HG02870 (cell line): Measurements from ENCODE around the gene SHD.
"Not testable (repeated sequence)": the region's sequence is repeated elsewhere in the genome, so short reads cannot be mapped to it uniquely, and the experiment has no call there.

Experiments
- ATAC-seq: cut with Tn5 transposase; IDR thresholded peaks from one replicate; pipeline ENCODE4 v1.9.1; 2021; ENCODE audit warnings: mild to moderate bottlenecking, moderate library complexity; ENCODE audit not compliant: unreplicated experiment

SHD gene

GRCh38 chr19:4266253-4267000 lies 12.6 kb upstream of the SHD start:
- no peak for ATAC-seq

GRCh38 chr19:4267101-4267900 lies 11.8 kb upstream of the SHD start:
- no peak for ATAC-seq

- no peak for ATAC-seq
Observed at GRCh38 chr19:4267901-4268815, 10.9 kb upstream of the SHD start.

GRCh38 chr19:4268816-4269430 lies 10.1 kb upstream of the SHD start:
- no peak for ATAC-seq

- no peak for ATAC-seq
Observed at GRCh38 chr19:4272894-4273293, 6.2 kb upstream of the SHD start.

GRCh38 chr19:4274321-4274686 lies 4.8 kb upstream of the SHD start:
- not testable (repeated sequence) for ATAC-seq

- no peak for ATAC-seq
Observed at GRCh38 chr19:4277191-4277696, 1.8 kb upstream of the SHD start.

GRCh38 chr19:4278010-4278409 lies 1.1 kb upstream of the SHD start:
- no peak for ATAC-seq

GRCh38 chr19:4279267-4279529 lies 132 bp downstream of the SHD start:
- ATAC-seq = no peak

GRCh38 chr19:4279530-4280422 lies 710 bp downstream of the SHD start:
- ATAC-seq = no peak

GRCh38 chr19:4284176-4284958 lies 5.3 kb downstream of the SHD start:
- ATAC-seq = no peak

- ATAC-seq = no peak
Observed at GRCh38 chr19:4284974-4285373, 5.9 kb downstream of the SHD start.

GRCh38 chr19:4286141-4286540 lies 7.1 kb downstream of the SHD start:
- ATAC-seq = not testable (repeated sequence)

- no peak for ATAC-seq
Observed at GRCh38 chr19:4288091-4288777, 9.2 kb downstream of the SHD start.

- no peak for ATAC-seq
Observed at GRCh38 chr19:4291184-4291732, 12.2 kb downstream of the SHD start.

- no peak for ATAC-seq
Observed at GRCh38 chr19:4292515-4292914, 13.4 kb downstream of the SHD start.

GRCh38 chr19:4294389-4294788 lies 15.3 kb downstream of the SHD start:
- ATAC-seq = no peak
